ENCODE results near the gene CALR.

- no peak for TF ChIP-seq EZH2 (IDR thresholded peaks at IDR 0.05; ENCODE audit: insufficient read depth, low read length)
- TF ChIP-seq CTCF (IDR thresholded peaks at IDR 0.05; ENCODE audit: insufficient read depth, low read depth, low read length) = no peak
Measured at GRCh38 chr19:12993562-12993961, 55.2 kb downstream of the CALR start.

Data from astrocyte (in vitro differentiated cells and primary cell).